ENCODE measurements around the gene AXIN2. TPM values are rescaled to one million over a fixed set of nuclear protein-coding genes. Genes with fewer than 3 reads are reported as not detected.
"Not testable (repeated sequence)": the region's sequence is repeated elsewhere in the genome, so short reads cannot be mapped to it uniquely, and the experiment has no call there.

Gene AXIN2
- total RNA-seq, 1 donor from 2014 or later = 29.9 TPM

DNA sequence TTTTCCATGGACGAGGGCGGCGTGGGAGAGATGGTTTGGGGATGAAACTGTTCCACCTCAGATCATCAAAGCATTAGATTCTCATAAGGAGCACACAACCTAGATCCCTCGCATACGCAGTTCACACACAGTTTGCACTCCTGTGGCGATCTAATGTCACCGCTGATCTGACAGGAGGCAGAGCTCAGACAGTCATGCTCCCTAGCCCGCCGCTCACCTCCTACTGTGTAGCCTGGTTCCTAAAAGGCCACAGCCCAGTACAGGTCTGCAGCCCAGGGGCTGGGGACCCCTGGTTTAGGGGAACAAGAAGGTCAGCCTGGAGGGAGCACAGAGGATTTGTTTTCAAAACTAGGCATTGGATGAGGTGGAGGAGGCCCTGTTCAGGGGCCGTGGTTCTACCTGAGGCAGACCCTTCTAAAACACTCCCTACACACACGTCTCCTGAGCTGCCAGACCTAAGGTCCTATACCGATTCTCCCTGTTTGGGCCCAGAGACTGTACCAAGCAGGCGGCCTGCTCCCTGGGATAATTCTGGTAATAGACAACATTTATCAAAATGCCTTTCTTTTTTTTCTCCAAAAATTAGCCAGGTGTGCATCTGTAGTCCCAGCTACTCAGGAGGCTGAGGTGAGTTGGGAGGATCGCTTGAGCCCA, 38.6 kb downstream of the AXIN2 start:
- DNase-seq = no peak

GRCh38 chr17:65519462-65519861, 42.0 kb downstream of the AXIN2 start:
- DNase-seq = no peak

GRCh38 chr17:65518256-65518655, 43.2 kb downstream of the AXIN2 start:
- no peak for DNase-seq

GRCh38 chr17:65515959-65516948, 45.2 kb downstream of the AXIN2 start:
- peak; percentile 69 for DNase-seq

- no peak for DNase-seq
These were observed 45.9 kb downstream of the AXIN2 start for GRCh38 chr17:65515512-65515911.

DNA sequence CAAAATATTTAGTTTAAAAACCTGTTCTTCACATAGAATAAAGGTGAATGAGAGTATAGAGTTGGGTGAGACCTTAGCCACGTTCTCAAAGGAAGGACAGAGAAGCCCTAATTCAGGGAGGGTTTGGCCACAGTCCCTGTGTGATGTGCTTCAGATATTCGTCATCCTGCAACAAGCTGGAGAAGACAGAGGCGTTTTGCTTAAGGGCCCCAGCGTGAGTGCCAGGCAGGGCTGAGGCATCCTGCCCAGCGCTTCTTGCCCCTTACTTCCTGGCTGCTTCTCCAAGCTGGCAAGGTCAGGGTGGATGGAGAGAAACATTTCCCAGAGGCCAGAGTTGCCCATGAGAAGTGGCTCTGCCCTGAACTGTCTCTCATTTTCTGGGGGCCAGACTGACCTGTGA, 46.9 kb downstream of the AXIN2 start:
- DNase-seq = no peak

DNA sequence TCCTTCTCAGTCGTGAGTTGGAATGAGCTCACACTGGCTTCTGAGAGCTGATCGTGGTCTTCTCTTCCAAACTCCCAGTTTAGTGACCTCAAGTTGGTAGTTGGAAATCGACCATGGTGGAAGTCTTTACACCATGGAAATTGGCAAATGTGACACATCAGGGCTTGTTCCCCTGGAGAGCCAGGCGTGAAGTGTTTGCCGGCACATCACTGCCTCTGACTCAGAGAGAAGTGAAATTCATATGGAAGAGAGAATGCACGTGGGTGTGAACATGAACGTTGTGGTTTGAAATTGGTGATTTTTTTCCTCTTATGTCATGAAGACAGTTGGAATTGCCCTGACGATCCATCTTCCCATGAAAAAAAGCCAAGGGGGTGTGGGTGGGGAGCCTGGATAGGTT, 47.4 kb downstream of the AXIN2 start:
- DNase-seq = peak; percentile 36

- DNase-seq = peak; percentile 69
These were observed 50.1 kb downstream of the AXIN2 start for GRCh38 chr17:65511316-65511715.

DNA sequence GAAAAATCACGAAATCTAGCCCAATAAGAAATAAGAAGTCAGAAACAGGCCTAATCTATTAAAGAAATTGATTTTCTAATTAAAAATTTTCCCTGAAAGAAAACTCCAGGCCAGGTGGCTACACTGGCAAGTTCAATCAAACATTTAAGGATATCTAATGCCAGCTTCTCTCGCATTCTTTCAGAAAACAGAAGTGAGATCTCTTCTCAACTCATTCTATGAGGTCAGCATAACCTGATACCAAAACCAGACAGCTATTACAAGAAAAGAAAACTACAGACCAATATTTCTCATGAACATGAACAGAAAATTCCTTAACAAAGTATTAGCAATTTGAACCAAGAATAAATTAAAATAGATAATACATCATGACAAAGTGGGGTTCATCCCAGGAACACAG, 52.4 kb downstream of the AXIN2 start:
- DNase-seq = no peak

- not testable (repeated sequence) for DNase-seq
These were observed 56.8 kb downstream of the AXIN2 start for GRCh38 chr17:65504673-65505072.

GRCh38 chr17:65504141-65504540, 57.3 kb downstream of the AXIN2 start:
- DNase-seq = no peak

DNA sequence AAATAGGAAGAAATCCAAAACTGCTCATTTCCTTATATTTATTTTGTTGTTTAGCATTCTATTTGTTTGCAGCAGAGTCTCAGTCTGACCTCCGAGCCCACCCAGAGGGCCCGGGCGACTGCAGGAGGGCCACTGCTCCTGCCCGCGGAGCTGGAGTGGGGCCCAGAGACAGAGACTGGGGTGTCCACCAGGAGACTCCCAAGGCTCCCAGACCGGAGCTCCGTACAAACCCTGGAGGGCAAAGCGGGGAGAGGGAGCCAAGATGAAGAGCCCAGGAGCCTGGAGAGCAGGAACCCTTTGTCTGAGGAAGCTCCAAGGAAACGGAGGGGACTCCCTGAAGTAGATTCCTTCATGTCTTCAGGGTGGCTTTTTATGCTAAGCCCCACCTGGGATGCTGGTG, 57.9 kb downstream of the AXIN2 start:
- DNase-seq = no peak

DNA sequence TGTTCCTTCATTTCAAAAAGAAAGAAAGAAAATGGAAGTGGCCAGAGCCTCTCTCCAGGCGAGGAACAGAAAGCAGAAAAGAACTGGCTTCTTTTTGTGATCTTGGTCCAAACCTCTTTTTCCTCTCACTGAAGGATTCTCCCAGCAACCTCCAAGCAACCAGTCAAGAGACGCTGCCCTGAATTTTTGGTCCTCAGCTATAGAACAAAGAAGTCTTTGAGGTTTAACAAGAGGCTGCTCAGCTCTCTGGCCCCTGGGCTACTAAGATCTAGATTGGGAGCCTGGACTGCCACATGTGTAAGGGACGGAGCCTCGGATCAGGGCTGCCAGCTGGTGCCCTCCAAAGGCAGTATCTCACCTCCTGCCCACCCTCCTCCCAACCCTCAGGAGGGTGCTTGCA, 62.6 kb downstream of the AXIN2 start:
- DNase-seq = no peak

DNA sequence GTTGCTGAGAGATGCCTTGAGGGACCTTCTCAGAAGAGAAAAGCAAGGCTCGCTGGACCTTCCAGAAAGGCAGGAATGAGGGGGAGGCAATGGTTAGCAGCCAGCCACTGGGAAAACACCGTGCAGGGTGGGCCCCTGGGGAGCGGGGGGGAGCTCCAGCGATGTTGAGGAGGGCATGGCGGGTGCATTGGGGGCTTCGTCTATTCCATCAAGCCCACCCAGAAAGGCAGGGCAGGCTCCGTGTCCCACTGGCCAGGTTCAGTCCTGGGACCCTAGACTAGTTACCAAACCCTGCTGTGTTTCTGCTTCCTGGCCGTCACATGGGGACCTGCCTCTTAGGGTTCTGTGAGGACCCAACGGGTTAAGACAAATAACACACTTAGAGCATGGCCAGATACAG, 64.6 kb downstream of the AXIN2 start:
- DNase-seq = no peak

DNA sequence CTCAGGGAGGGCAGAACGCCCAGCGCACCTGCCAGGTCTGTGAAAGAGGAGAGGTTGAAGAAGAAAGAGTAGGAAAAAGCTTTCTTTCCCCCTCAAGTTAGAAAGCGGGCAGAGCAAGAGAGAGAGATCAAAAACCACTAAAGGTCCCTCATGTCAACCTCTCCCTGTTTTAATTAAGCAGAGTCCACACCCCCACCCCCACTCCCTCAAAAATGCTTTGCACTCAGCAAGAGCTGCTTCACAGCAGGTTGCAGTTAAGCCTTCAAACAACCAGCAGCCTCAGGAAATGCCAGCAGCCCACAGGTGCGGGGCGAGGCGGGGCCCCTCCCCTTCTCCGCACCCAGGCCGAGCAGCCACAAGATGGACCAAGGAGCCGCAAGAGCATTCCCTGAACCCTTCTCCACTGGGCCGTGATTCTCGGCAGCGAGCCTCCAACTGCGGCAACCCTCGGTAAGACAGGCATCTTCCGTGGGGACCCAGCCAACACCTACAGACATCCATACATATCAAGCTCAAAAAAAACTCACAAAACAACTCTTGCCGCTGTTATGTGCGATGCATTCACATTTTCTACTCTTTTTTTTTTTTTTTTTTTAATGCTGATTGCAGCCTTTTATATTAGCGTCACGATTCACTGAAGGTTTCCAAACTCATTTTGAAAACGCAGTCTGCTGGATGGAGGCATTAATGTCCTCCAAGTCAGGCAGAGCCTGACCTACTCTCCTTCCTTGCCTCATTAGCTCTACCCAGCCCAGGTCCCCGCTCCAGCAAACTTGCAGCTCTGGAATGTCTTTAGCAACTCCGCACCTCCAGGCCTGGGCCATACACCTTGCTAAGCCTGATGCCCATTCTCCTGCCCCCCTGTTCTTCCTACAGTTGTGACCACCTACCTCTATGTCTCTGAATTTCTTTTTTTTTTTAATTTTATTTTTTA, 66.1 kb downstream of the AXIN2 start:
- DNase-seq = no peak

- peak; percentile 36 for DNase-seq
These were observed 71.9 kb downstream of the AXIN2 start for GRCh38 chr17:65489413-65490155.

- no peak for DNase-seq
These were observed 72.8 kb downstream of the AXIN2 start for GRCh38 chr17:65488665-65489064.

- no peak for DNase-seq
These were observed 73.5 kb downstream of the AXIN2 start for GRCh38 chr17:65487990-65488389.

DNA sequence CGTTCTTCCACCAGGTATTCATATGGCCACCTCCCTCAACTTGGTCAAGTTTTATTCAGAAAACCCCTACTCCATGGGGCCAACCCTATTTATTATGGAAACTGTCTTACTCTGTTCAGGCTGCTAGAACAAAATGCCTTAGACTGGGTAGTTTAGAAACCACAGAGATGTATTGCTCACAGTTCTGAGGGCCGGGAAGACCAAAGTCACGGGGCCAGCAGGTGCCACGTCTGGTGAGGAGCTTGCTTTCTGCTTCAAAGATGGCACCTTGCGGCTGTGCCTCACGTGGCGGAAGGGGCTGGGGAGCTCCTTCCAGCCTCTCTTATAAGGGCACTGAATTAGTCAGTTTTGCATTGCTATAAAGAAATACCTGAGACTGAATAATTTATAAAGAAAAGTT, 74.3 kb downstream of the AXIN2 start:
- DNase-seq = no peak

GRCh38 chr17:65485388-65486299, 75.8 kb downstream of the AXIN2 start:
- no peak for DNase-seq

DNA sequence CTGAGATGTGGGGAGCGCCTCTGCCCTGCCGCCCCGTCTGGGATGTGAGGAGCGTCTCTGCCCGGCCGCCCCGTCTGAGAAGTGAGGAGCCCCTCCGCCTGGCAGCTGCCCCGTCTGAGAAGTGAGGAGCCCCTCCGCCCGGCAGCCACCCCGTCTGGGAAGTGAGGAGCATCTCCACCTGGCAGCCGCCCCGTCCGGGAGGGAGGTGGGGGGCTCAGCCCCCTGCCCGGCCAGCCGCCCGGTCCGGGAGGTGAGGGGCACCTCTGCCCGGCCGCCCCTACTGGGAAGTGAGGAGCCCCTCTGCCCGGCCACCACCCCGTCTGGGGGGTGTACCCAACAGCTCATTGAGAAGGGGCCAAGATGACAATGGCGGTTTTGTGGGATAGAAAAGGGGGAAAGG, 77.0 kb downstream of the AXIN2 start:
- DNase-seq = not testable (repeated sequence)

Measured in skin of body (tissue), 2 donors.